Skeletal muscle tissue (tissue), 4 donors: ENCODE data around the gene B4GALT5. TPM values are rescaled to one million over a fixed set of nuclear protein-coding genes. Genes with fewer than 3 reads are reported as not detected.

ENCODE experiments used
- H3K27ac ChIP-seq: one replicate; pipeline ENCODE4 v1.7.0; 2013; ENCODE audit warnings: mild to moderate bottlenecking, low read depth, low read length, inconsistent platforms
- H3K27me3 ChIP-seq, 3 donors: one replicate each; pipeline ENCODE4 v1.7.0; 2013; ENCODE audit warnings: low read length in 3 of 3; ENCODE audit not compliant: control insufficient read depth in 3 of 3, insufficient read depth in 3 of 3
- H3K36me3 ChIP-seq, 3 donors: one replicate each; pipeline ENCODE4 v1.7.0; 2013; ENCODE audit warnings: low read length in 3 of 3; ENCODE audit not compliant: control insufficient read depth in 3 of 3, insufficient read depth in 3 of 3
- H3K4me1 ChIP-seq, 3 donors: one replicate each; pipeline ENCODE4 v1.7.0; 2013; ENCODE audit warnings: low read length in 3 of 3, mild to moderate bottlenecking in 3 of 3; ENCODE audit not compliant: control insufficient read depth in 3 of 3, insufficient read depth in 3 of 3
- H3K4me3 ChIP-seq, 3 donors: one replicate each; pipeline ENCODE4 v1.7.0; 2013; ENCODE audit warnings: low read length in 3 of 3
- H3K9ac ChIP-seq, 3 donors: one replicate each; pipeline ENCODE4 v1.7.0; 2013; ENCODE audit warnings: low read length in 3 of 3, mild to moderate bottlenecking in 3 of 3, moderate library complexity in 2 of 3, low read depth in 1 of 3
- H3K9me3 ChIP-seq, 3 donors: one replicate each; pipeline ENCODE4 v1.7.0; 2013; ENCODE audit warnings: low read length in 3 of 3; ENCODE audit not compliant: control insufficient read depth in 3 of 3
- total RNA-seq: library from RNA; depleted of rRNA; stranded (reverse); fragments of >200 nt; gene quantifications from one replicate; pipeline ENCODE4 v1.2.3, GENCODE V29; 2014
- donor health status: Osteomylitis.

The B4GALT5 gene
- total RNA-seq, 1 donor from 2014 or later = 14.6 TPM

DNA sequence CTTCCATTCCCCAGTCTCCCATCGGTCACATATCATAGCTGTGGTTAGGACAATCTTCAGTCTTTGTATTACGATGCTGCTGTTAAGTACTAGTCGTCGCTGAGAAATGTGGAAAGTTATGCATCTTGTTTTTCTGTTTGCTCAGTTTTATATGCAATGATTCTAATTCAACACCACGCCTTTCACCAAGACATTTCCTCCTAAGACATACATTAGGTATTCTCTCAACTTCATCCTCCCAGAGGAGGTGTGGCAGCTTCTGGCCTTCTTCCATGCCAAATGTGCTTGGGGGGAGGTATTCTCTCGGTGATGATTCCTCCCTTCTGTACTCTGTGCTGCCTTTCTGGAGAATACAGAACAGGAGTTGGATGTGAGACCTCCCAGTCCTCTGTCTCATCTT lies 66.1 kb downstream of the B4GALT5 start:
- H3K36me3 ChIP-seq = peaks cover 34 to 61% (median 35%) of the 10 kb centered on the region in 3 donors
- peaks cover 0 to 5% (median under 1%) of the 10 kb centered on the region in 3 donors for H3K4me1 ChIP-seq
- no peaks in the 10 kb centered on the region for H3K27me3 ChIP-seq
- H3K9me3 ChIP-seq = no peaks in the 10 kb centered on the region
- H3K9ac ChIP-seq = no peak overlapping the region
- H3K4me3 ChIP-seq = no peak overlapping the region
- H3K27ac ChIP-seq = no peak overlapping the region

DNA sequence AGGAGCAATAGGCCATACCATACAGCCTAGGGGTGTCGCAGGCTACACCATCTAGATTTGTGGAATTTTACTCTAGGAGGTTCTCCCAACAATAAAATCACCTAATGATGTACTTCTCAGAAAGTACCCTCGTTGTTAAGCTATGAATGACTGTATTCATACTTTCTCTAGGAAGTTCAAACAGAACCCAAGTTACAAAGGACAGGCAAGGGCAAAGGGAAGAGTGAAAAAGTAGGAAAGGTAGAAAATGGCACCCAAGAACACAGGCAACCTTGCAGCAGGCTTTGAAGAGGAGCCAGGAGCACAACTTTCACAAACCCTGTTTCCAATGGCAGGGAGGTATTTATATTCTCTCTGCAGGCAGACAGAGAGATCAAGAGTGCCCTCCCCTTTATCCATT lies 67.2 kb downstream of the B4GALT5 start:
- peaks cover 0 to 10% (median 7%) of the 10 kb centered on the region in 3 donors for H3K4me1 ChIP-seq
- no peak overlapping the region for H3K27ac ChIP-seq
- no peak overlapping the region for H3K9ac ChIP-seq
- peaks cover 40 to 64% (median 45%) of the 10 kb centered on the region in 3 donors for H3K36me3 ChIP-seq
- no peaks in the 10 kb centered on the region for H3K9me3 ChIP-seq
- no peaks in the 10 kb centered on the region for H3K27me3 ChIP-seq
- no peak overlapping the region for H3K4me3 ChIP-seq

DNA sequence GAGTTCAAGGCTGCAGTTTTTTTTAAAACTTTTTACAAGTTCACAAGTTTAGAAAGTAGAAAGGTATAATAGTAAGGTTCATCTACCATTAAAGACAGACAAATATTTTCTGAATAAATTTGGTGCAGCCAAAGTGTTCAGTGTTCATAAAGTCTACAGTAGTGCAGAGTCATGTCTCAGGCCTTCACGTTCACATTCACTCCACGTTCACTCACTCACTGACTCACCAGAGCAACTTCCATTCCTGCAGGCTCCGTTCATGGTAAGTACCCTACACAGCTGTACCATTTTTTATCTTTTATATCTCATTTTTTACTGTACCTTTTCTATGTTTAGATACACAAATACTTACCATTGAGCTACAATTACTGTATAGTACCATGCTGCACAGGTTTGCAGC lies 67.6 kb downstream of the B4GALT5 start:
- Histone ChIP-seq H3K27me3 (no peaks in the 10 kb centered on the region), H3K27ac (no peak overlapping the region), H3K9ac (no peak overlapping the region), H3K4me3 (no peak overlapping the region), H3K36me3 (peaks cover 42 to 66% (median 49%) of the 10 kb centered on the region in 3 donors), H3K9me3 (no peaks in the 10 kb centered on the region), H3K4me1 (peaks cover 0 to 10% (median 7%) of the 10 kb centered on the region in 3 donors)

DNA sequence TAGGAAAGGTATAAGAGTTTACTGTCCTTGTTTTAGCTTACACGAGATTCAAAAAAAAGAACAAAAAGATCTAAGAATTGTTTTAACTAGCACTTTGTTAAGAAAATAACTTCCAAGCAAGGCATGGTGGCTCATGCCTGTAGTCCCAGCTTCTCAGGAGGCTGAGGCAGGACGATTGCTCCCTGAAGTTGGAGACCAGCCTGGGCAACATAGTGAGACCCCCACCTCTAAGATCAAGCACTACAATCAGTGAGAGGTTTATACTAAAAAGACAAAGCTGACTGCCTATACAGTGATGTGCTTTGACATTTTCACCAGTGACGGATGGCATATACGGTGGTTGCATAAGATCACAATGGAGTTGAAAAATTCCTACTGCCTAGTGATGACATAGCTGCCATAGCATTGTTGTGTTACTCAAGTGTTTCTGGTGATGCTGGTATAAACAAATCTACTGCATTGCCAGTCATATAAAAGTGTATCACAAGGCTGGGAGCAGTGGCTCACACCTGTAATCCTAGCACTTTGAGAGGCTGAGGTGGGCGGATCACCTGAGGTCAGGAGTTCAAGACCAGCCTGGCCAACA lies 68.6 kb downstream of the B4GALT5 start:
- H3K4me1 ChIP-seq = peaks cover 0 to 10% (median 7%) of the 10 kb centered on the region in 3 donors
- no peaks in the 10 kb centered on the region for H3K27me3 ChIP-seq
- H3K36me3 ChIP-seq = peaks cover 43 to 73% (median 58%) of the 10 kb centered on the region in 3 donors
- no peak overlapping the region for H3K9ac ChIP-seq
- H3K9me3 ChIP-seq = no peaks in the 10 kb centered on the region
- H3K27ac ChIP-seq = no peak overlapping the region
- H3K4me3 ChIP-seq = no peak overlapping the region

DNA sequence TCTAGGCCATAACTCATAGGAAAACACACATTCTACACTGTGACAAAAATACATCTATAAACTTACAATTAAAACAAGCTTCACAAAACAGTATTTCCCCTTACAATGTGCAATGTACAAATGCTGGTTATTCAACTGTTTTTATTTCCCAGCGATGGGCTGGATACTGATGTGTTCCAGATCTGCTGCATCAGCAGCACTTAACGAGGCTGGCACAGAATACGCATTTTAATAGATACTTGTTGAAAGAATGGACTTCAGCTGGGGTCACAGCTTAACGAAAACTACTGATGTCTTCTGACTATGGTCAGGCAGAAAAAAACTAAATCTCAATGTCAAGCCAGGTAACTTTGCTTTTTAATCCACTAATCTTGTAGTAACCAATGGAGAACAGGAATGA lies 70.9 kb downstream of the B4GALT5 start:
- H3K27me3 ChIP-seq = no peaks in the 10 kb centered on the region
- no peak overlapping the region for H3K4me3 ChIP-seq
- H3K27ac ChIP-seq = no peak overlapping the region
- H3K36me3 ChIP-seq = peaks cover 54 to 75% (median 71%) of the 10 kb centered on the region in 3 donors
- H3K4me1 ChIP-seq = peaks cover 0 to 10% (median 7%) of the 10 kb centered on the region in 3 donors
- H3K9me3 ChIP-seq = no peaks in the 10 kb centered on the region
- peak overlapping the region in 1 of 3 donors; percentile 24 for H3K9ac ChIP-seq

DNA sequence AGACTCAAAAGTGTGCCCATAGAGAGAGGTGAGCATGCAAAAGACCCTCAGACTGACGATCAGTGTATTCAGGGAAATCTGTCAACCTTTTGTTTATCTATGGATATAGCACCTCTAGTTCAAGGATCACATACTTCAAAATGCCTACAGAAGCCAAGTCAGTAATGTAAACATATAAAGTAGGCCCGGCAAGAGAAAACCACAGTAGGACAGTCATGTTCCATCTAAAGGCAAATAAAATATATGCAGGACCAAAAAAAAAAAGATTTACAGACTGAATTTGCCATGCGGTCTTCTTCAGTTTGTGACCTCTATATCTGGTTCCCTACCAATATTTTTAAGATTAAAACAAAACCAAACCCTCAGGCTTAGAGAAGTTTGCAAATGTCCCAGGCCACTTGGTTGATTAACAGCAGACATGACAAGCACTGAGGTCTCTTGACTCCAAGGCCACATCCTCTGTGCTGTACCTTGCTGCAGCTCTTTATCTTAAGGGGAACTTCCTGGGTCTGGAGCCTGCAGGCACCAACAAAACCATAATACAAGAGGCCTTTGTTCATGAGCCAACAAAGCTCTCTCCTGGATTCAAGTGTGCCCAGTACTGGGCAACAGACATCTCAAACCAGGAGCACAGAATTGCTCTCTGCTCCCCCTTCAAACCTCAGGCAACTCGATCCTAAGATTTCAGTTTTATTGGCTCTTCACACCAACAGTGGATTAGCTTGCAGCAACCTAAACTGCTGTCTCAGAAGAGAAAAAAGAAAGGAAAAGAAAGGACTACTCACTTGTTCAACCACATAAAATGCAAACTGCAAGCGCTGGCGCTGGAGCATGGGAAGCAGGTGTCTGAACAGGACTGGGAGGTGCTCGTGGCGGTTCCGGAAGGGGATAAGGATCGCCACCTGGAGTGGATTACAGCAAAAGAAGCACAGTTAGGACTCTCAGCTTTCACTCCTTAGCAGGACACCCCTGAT lies 71.7 kb downstream of the B4GALT5 start:
- peaks cover 47 to 78% (median 67%) of the 10 kb centered on the region in 3 donors for H3K36me3 ChIP-seq
- H3K27ac ChIP-seq = no peak overlapping the region
- H3K9me3 ChIP-seq = no peaks in the 10 kb centered on the region
- H3K4me3 ChIP-seq = no peak overlapping the region
- peak overlapping the region in 1 of 3 donors; percentile 24 for H3K9ac ChIP-seq
- H3K4me1 ChIP-seq = peaks cover 0 to 10% (median 10%) of the 10 kb centered on the region in 3 donors
- no peaks in the 10 kb centered on the region for H3K27me3 ChIP-seq

DNA sequence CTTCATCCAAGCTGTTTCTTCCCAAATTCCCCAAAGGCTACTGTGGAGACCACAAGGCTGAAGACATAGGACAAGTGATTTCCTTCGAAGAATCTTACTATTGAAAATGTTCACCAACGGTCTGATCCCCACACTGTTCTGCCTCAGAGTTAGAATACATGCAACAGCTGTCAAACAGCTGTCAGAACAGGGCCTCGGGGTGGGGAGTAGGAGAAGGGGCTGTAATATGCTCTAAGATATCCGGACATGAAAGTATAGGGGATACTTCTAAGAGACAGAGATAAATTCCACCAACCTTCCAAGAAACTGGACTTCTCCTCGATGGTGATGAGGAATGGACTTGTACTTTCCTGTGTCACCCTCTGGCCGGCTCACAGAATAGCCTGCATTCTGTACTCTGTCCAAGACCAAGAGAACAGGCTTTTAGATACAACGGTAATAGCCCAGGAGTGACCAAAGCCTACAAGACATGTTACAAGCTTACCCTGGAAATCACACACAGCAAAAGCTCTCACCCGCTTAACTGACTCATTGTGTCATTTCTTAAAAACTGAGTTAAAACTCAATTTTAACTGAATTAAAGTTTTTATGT lies 76.5 kb downstream of the B4GALT5 start:
- Histone ChIP-seq H3K9me3 (no peaks in the 10 kb centered on the region), H3K36me3 (peaks cover 29 to 61% (median 48%) of the 10 kb centered on the region in 3 donors), H3K27ac (no peak overlapping the region), H3K4me1 (peaks cover 18 to 40% (median 23%) of the 10 kb centered on the region in 3 donors), H3K9ac (no peak overlapping the region), H3K4me3 (no peak overlapping the region), H3K27me3 (no peaks in the 10 kb centered on the region)

DNA sequence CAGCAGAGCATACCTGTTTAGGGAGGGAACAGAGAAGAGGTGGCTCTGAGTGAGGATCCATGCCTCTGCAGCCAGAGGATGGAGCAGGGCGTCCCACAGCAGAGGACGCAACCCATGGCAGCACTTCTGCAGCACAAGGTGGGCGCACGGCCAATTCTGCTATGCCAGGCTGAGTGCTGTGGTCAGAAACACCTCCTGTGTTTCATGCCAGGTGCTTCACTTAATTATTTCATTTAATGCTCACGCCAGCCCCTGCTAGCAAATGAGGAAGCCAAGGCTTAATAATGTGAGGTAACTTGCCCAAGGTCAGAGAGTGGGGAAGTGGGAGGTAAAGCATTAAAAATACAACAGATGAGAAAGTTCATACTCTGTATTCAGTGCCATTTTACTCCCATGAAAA lies 77.2 kb downstream of the B4GALT5 start:
- Histone ChIP-seq H3K27me3 (no peaks in the 10 kb centered on the region), H3K4me3 (no peak overlapping the region), H3K9me3 (no peaks in the 10 kb centered on the region), H3K9ac (no peak overlapping the region), H3K4me1 (peaks cover 24 to 45% (median 25%) of the 10 kb centered on the region in 3 donors), H3K36me3 (peaks cover 24 to 54% (median 42%) of the 10 kb centered on the region in 3 donors), H3K27ac (peak overlapping the region; percentile 15)

DNA sequence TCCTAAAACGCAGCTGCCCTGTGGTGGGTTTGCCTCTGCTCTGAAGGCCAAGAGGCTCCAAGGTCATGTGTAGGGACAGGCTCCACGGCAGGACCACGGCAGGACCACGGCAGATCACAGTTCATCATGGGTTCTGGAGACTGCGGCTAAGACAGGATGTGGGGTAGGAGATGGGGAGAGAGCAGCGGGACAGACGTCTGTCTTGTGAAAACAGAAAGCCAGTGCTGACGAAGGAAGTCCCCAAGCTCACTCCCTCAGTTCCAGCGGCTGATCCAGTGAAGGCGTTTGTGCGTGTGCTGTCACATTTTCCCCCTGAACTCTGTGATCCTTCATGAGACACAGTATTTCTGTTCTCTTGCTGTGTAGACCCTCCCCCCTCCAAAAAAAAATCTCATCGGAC lies 77.8 kb downstream of the B4GALT5 start:
- H3K4me3 ChIP-seq = no peak overlapping the region
- peaks cover 29 to 50% (median 30%) of the 10 kb centered on the region in 3 donors for H3K4me1 ChIP-seq
- peaks cover 22 to 48% (median 36%) of the 10 kb centered on the region in 3 donors for H3K36me3 ChIP-seq
- no peaks in the 10 kb centered on the region for H3K9me3 ChIP-seq
- H3K27ac ChIP-seq = peak overlapping the region; percentile 15
- peak overlapping the region in 1 of 3 donors; percentile 47 for H3K9ac ChIP-seq
- no peaks in the 10 kb centered on the region for H3K27me3 ChIP-seq
